RPMI7951 (cell line): ENCODE measurements around the gene PCDHB5. TPM values are rescaled to one million over a fixed set of nuclear protein-coding genes. Genes with fewer than 3 reads are reported as not detected.
"Not testable (repeated sequence)": the region's sequence is repeated elsewhere in the genome, so short reads cannot be mapped to it uniquely, and the experiment has no call there.

ENCODE experiments used
- DNase-seq: peaks from one replicate; pipeline ENCODE4 v3.0.0-alpha.2; 2012; ENCODE audit warnings: low read depth
- total RNA-seq: library from RNA; depleted of rRNA; stranded (reverse); fragments of >200 nt; shearing (Covaris generic); gene quantifications from 2 replicates; pipeline ENCODE4 v1.2.3, GENCODE V29; 2014; rRNA removed

PCDHB5 gene
- total RNA-seq: 0.59 and 0.60 TPM in 2 replicates

DNA sequence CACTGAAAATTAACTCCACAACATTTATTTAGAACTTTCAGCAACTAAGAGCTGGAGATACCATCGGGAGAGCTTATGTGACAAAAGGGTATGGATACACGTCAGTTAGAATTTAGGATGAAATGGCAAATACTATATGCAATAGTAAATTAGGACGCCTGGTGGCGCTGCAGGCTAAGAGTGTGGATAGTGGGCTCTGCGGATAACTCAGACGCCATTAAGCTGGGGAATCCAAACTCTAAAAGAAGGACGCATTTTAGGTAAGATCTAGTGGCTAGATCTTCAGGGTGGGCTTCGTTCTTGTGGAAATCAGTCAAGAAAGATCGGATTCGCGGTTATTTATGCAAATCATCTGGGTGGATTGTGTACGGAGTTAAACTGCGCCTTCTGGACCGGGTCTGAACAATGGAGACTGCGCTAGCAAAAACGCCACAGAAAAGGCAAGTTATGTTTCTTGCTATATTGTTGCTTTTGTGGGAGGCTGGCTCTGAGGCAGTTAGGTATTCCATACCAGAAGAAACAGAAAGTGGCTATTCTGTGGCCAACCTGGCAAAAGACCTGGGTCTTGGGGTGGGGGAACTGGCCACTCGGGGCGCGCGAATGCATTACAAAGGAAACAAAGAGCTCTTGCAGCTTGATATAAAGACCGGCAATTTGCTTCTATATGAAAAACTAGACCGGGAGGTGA lies at the start of gene PCDHB5:
Gene PCDHB5, plus strand, starts transcription at position 177 of the 688 bp plus-strand sequence. Its CDS starts 229 bp downstream, at position 406.
- DNase-seq: peak; percentile 34

DNA sequence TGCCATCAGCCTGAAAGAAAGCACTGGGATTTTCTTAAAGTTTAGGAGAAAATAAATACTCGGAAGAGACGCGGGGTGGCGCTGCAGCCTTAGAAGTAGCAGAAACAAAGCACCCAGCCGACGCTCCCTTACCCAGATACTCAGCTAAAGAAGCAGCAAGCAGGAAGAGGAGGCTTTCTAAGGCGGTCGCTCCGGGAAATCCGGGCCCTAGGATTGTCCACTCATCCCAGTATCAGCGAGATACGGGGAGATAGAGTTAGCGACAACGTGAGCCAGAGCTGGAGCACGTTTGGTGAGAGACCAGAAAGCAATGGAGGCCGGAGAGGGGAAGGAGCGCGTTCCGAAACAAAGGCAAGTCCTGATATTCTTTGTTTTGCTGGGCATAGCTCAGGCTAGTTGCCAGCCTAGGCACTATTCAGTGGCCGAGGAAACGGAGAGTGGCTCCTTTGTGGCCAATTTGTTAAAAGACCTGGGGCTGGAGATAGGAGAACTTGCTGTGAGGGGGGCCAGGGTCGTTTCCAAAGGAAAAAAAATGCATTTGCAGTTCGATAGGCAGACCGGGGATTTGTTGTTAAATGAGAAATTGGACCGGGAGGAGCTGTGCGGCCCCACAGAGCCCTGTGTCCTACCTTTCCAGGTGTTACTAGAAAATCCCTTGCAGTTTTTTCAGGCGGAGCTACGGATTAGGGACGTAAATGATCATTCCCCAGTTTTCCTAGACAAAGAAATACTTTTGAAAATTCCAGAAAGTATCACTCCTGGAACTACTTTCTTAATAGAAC lies 40.3 kb upstream of the PCDHB5 start, which contains the start of gene PCDHB2:
Gene PCDHB2, plus strand, starts transcription at position 135 of the 782 bp plus-strand sequence. Its CDS starts 176 bp downstream, at position 311.
- DNase-seq: peak; percentile 68

DNA sequence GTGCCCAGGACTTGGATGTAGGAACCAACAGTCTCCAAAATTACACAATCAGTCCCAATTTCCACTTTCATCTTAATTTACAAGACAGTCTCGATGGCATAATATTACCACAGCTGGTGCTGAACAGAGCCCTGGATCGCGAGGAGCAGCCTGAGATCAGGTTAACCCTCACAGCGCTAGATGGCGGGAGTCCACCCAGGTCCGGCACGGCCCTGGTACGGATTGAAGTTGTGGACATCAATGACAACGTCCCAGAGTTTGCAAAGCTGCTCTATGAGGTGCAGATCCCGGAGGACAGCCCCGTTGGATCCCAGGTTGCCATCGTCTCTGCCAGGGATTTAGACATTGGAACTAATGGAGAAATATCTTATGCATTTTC lies 39.8 kb upstream of the PCDHB5 start:
- no peak for DNase-seq

DNA sequence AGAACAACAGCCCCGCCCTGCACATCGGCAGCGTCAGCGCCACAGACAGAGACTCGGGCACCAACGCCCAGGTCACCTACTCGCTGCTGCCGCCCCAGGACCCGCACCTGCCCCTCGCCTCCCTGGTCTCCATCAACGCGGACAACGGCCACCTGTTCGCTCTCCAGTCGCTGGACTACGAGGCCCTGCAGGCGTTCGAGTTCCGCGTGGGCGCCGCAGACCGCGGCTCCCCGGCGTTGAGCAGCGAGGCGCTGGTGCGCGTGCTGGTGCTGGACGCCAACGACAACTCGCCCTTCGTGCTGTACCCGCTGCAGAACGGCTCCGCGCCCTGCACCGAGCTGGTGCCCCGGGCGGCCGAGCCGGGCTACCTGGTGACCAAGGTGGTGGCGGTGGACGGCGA lies 38.8 kb upstream of the PCDHB5 start:
- not testable (repeated sequence) for DNase-seq

GRCh38 chr5:141096586-141096985 lies 38.4 kb upstream of the PCDHB5 start:
- DNase-seq: not testable (repeated sequence)

DNA sequence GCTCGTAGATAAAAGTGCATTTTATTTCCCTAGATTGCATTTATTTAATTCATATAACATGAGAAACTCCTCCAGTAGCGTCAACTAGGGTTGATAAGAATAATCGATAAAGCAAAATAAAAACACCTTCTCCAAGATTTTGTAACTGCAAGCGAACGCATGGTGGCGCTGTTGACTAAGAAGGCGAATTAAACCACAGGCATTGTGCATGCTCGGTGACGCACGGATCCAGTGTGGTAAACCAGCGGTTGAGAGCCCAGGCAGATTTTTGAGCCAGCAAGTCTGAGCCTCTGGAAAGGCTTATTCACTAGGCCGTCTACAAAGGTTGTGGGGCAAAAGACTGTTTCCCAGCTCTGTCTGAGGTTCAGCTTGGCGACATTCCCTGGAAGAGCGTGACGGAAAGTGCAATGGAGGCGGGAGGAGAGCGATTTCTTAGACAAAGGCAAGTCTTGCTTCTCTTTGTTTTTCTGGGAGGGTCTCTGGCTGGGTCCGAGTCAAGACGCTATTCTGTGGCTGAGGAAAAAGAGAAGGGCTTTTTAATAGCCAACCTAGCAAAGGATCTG lies 34.7 kb upstream of the PCDHB5 start, which contains the start of gene PCDHB3:
Gene PCDHB3, plus strand, starts transcription at position 231 of the 563 bp plus-strand sequence. Its CDS starts 177 bp downstream, at position 408.
- DNase-seq: peak; percentile 65

DNA sequence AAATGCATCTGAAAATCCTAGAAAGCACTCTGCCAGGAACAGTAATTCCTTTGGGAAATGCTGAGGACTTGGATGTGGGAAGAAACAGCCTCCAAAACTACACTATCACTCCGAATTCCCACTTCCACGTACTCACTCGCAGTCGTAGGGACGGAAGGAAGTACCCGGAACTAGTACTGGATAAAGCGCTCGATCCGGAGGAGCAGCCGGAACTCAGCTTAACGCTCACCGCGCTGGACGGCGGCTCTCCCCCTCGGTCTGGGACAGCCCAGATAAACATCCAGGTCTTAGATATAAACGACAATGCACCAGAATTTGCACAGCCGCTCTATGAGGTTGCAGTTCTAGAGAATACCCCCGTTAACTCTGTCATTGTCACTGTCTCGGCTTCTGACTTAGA lies 33.9 kb upstream of the PCDHB5 start:
- no peak for DNase-seq

GRCh38 chr5:141102070-141102469 lies 32.9 kb upstream of the PCDHB5 start:
- DNase-seq: not testable (repeated sequence)

DNA sequence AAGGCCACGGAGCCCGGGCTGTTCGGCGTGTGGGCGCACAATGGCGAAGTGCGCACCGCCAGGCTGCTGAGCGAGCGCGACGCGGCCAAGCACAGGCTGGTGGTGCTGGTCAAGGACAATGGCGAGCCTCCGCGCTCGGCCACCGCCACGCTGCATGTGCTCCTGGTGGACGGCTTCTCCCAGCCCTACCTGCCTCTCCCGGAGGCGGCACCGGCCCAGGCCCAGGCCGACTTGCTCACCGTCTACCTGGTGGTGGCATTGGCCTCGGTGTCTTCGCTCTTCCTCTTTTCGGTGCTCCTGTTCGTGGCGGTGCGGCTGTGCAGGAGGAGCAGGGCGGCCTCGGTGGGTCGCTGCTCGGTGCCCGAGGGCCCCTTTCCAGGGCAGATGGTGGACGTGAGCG lies 32.5 kb upstream of the PCDHB5 start:
- not testable (repeated sequence) for DNase-seq

- no peak for DNase-seq
These were observed 29.7 kb upstream of the PCDHB5 start for GRCh38 chr5:141105350-141105749.

DNA sequence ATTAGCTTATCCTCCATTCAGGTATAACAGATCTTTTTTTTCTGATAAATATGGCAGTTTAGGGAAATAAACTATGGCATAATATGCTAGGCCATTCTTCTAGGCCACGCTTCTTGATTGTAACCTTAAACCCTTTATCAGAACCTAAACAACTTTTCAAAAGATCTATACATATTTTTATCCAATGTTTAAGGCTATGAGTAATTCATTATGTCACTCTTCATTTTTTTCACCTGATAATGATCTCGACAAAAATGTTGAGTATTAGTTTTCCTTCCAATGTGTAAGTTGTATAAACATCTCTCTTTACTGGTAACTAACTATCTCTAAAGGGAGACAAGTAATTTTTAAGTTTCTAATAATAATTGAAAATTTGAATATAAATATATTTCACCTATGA lies 15.8 kb upstream of the PCDHB5 start:
- DNase-seq: no peak

- peak; percentile 31 for DNase-seq
These were observed 13.4 kb upstream of the PCDHB5 start, which contains the start of gene PCDHB4 for GRCh38 chr5:141121563-141121962. Gene PCDHB4 (plus strand): TSS chr5:141121818. CDS start chr5:141121999, 181 bp downstream.

DNA sequence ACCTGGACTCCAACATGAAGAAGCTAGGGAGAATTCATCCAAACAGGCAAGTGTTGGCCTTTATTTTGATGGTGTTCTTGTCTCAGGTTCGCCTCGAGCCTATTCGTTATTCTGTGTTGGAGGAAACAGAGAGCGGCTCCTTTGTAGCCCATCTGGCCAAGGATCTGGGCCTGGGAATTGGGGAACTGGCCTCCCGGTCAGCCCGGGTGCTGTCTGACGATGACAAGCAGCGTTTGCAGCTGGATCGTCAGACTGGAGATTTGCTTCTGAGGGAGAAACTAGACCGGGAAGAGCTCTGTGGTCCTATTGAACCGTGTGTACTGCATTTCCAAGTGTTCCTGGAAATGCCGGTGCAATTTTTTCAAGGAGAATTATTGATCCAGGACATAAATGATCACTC lies 13.0 kb upstream of the PCDHB5 start:
- DNase-seq: no peak

DNA sequence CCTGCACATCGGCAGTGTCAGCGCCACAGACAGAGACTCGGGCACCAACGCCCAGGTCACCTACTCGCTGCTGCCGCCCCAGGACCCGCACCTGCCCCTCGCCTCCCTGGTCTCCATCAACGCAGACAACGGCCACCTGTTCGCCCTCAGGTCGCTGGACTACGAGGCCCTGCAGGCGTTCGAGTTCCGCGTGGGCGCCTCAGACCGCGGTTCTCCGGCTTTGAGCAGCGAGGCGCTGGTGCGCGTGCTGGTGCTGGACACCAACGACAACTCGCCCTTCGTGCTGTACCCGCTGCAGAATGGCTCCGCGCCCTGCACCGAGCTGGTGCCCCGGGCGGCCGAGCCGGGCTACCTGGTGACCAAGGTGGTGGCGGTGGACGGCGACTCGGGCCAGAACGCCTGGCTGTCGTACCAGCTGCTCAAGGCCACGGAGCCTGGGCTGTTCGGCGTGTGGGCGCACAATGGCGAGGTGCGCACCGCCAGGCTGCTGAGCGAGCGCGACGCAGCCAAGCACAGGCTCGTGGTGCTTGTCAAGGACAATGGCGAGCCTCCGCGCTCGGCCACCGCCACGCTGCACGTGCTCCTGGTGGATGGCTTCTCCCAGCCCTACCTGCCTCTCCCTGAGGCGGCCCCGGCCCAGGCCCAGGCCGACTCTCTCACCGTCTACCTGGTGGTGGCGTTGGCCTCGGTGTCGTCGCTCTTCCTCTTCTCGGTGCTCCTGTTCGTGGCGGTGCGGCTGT lies 11.4 kb upstream of the PCDHB5 start:
- not testable (repeated sequence) for DNase-seq

GRCh38 chr5:141127305-141127704 lies 7.7 kb upstream of the PCDHB5 start:
- DNase-seq: no peak

DNA sequence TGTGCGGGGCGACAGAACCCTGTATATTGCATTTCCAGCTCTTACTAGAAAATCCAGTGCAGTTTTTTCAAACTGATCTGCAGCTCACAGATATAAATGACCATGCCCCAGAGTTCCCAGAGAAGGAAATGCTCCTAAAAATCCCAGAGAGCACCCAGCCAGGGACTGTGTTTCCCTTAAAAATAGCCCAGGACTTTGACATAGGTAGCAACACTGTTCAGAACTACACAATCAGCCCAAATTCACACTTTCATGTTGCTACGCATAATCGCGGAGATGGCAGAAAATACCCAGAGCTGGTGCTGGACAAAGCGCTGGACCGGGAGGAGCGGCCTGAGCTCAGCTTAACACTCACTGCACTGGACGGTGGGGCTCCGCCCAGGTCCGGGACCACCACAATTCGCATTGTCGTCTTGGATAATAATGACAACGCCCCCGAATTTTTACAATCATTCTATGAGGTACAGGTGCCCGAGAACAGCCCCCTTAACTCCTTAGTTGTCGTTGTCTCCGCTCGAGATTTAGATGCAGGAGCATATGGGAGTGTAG lies 786 bp downstream of the PCDHB5 start:
- DNase-seq: no peak

- not testable (repeated sequence) for DNase-seq
These were observed 2.3 kb downstream of the PCDHB5 start for GRCh38 chr5:141137346-141137745.

GRCh38 chr5:141149812-141150211 lies 14.8 kb downstream of the PCDHB5 start, which contains the start of gene PCDHB6:
Gene PCDHB6 (plus strand): TSS chr5:141150057. CDS start chr5:141150258, 201 bp downstream.
- peak; percentile 60 for DNase-seq

- DNase-seq: no peak
These were observed 15.4 kb downstream of the PCDHB5 start for GRCh38 chr5:141150224-141150992.

GRCh38 chr5:141150993-141151325 lies 16.0 kb downstream of the PCDHB5 start:
- no peak for DNase-seq
